ENCODE results near the gene SH3YL1. TPM values are rescaled to one million over a fixed set of nuclear protein-coding genes. Genes with fewer than 3 reads are reported as not detected.

Gene SH3YL1
- total RNA-seq, 1 experiment from 2014 or later = 84.7 TPM

GRCh38 chr2:236993-237539, 26.8 kb downstream of the SH3YL1 start:
- H3K9me2 ChIP-seq (ENCODE audit: insufficient read depth) = no peaks in the 10 kb centered on the region
- DNase-seq = no peak
- H2AFZ ChIP-seq = no peak overlapping the region
- H3K4me3 ChIP-seq = no peak overlapping the region
- CTCF ChIA-PET = no interaction called here
- H3F3A ChIP-seq (ENCODE audit: insufficient read depth, low read depth) = no peaks in the 10 kb centered on the region
- no peak overlapping the region for H3K4me2 ChIP-seq
- no peak overlapping the region for H3K27ac ChIP-seq
- H4K20me1 ChIP-seq (ENCODE audit: insufficient read depth) = no peaks in the 10 kb centered on the region; the same call in 1 of the 2 replicates
- H3K27me3 ChIP-seq (ENCODE audit: insufficient read depth, low read depth) = no peaks in the 10 kb centered on the region
- H3K79me2 ChIP-seq (ENCODE audit: low read depth) = no peaks in the 10 kb centered on the region
- H3K36me3 ChIP-seq (ENCODE audit: low read depth) = peaks cover 27% of the 10 kb centered on the region
- no peaks in the 10 kb centered on the region for H3K4me1 ChIP-seq (replicated peaks; ENCODE audit: insufficient read depth)
- POLR2A ChIA-PET (ENCODE audit: unreplicated experiment) = no interaction called here
- H3K9me3 ChIP-seq (ENCODE audit: insufficient read depth, low read depth) = peaks cover 3% of the 10 kb centered on the region; the same call in 1 of the 2 replicates
- intact Hi-C loops (cut with micrococcal nuclease; ENCODE audit: unreplicated experiment) = no loop called here
- TF ChIP-seq EZH2 (IDR thresholded peaks at IDR 0.05; ENCODE audit: low read depth) = no peak
- no peak for TF ChIP-seq CTCF (conservative IDR thresholded peaks at IDR 0.05)
- BruUV-seq (replicated peaks) = no TSS peak

- BruUV-seq (replicated peaks) = no TSS peak
- Histone ChIP-seq H3K36me3 (ENCODE audit: low read depth) (peaks cover 22% of the 10 kb centered on the region), H3K4me2 (no peak overlapping the region), H3K79me2 (ENCODE audit: low read depth) (no peaks in the 10 kb centered on the region), H3K9me2 (ENCODE audit: insufficient read depth) (no peaks in the 10 kb centered on the region), H3K27me3 (ENCODE audit: insufficient read depth, low read depth) (no peaks in the 10 kb centered on the region), H3K4me1 (replicated peaks; ENCODE audit: insufficient read depth) (no peaks in the 10 kb centered on the region), H2AFZ (no peak overlapping the region), H3K9me3 (ENCODE audit: insufficient read depth, low read depth) (peaks cover 3% of the 10 kb centered on the region; the same call in 1 of the 2 replicates), H3F3A (ENCODE audit: insufficient read depth, low read depth) (no peaks in the 10 kb centered on the region), H3K4me3 (no peak overlapping the region), H3K27ac (no peak overlapping the region), H4K20me1 (ENCODE audit: insufficient read depth) (no peaks in the 10 kb centered on the region)
- CTCF ChIA-PET = no interaction called here
- intact Hi-C loops (cut with micrococcal nuclease; ENCODE audit: unreplicated experiment) = no loop called here
- no peak for DNase-seq
- TF ChIP-seq EZH2 (IDR thresholded peaks at IDR 0.05; ENCODE audit: low read depth) = no peak
- no peak for TF ChIP-seq CTCF (conservative IDR thresholded peaks at IDR 0.05)
- POLR2A ChIA-PET (ENCODE audit: unreplicated experiment) = interaction anchor here (0.6 kb wide), 1 partner anchor 18 kb away, joined by 3 read pairs; no protein-coding TSS in a partner anchor
Observed at GRCh38 chr2:234421-234820, 29.4 kb downstream of the SH3YL1 start.

GRCh38 chr2:233030-233429, 30.8 kb downstream of the SH3YL1 start:
- POLR2A ChIA-PET (ENCODE audit: unreplicated experiment) = no interaction called here

More at GRCh38 chr2:233030-233429, 30.8 kb downstream of the SH3YL1 start:
- DNase-seq = no peak
- Histone ChIP-seq H2AFZ (no peak overlapping the region), H3K9me2 (ENCODE audit: insufficient read depth) (no peaks in the 10 kb centered on the region), H3K79me2 (ENCODE audit: low read depth) (no peaks in the 10 kb centered on the region), H3K27me3 (ENCODE audit: insufficient read depth, low read depth) (no peaks in the 10 kb centered on the region), H3K4me3 (no peak overlapping the region), H3K4me2 (no peak overlapping the region), H3K36me3 (ENCODE audit: low read depth) (peaks cover 22% of the 10 kb centered on the region), H3K9me3 (ENCODE audit: insufficient read depth, low read depth) (peaks cover 3% of the 10 kb centered on the region; the same call in 1 of the 2 replicates), H3F3A (ENCODE audit: insufficient read depth, low read depth) (no peaks in the 10 kb centered on the region), H3K4me1 (replicated peaks; ENCODE audit: insufficient read depth) (no peaks in the 10 kb centered on the region), H3K27ac (no peak overlapping the region), H4K20me1 (ENCODE audit: insufficient read depth) (no peaks in the 10 kb centered on the region)
- BruUV-seq (replicated peaks) = no TSS peak
- TF ChIP-seq EZH2 (IDR thresholded peaks at IDR 0.05; ENCODE audit: low read depth) (no peak), CTCF (conservative IDR thresholded peaks at IDR 0.05) (no peak)
- CTCF ChIA-PET = no interaction called here
- intact Hi-C loops (cut with micrococcal nuclease; ENCODE audit: unreplicated experiment) = no loop called here
